T1000 (cell line): ENCODE data around the gene SCAND1.
"Not testable (repeated sequence)": the region's sequence is repeated elsewhere in the genome, so short reads cannot be mapped to it uniquely, and the experiment has no call there.

Source experiments
- DNase-seq: peaks from one replicate; lab custom pipeline; 2025; ENCODE audit warnings: mixed read lengths; lab: John Stamatoyannopoulos, UW

Gene SCAND1

GRCh38 chr20:35954200-35954906, at the start of gene SCAND1:
Gene SCAND1 (minus strand): TSS chr20:35954502. CDS start chr20:35954284, 218 bp downstream.
- DNase-seq: peak; percentile 96

- no peak for DNase-seq
These were observed 49.7 kb upstream of the SCAND1 start for GRCh38 chr20:36004045-36004444.

- DNase-seq: no peak
These were observed 48.6 kb upstream of the SCAND1 start for GRCh38 chr20:36002855-36003254.

- DNase-seq: not testable (repeated sequence)
These were observed 47.0 kb upstream of the SCAND1 start for GRCh38 chr20:36001331-36001730.

GRCh38 chr20:35996492-35996891, 42.2 kb upstream of the SCAND1 start:
- not testable (repeated sequence) for DNase-seq

GRCh38 chr20:35994994-35995453, 40.7 kb upstream of the SCAND1 start:
- peak; percentile 50 for DNase-seq

GRCh38 chr20:35992713-35993335, 38.5 kb upstream of the SCAND1 start:
- DNase-seq: peak; percentile 21

GRCh38 chr20:35991142-35991771, 37.0 kb upstream of the SCAND1 start:
- no peak for DNase-seq

- no peak for DNase-seq
These were observed 34.7 kb upstream of the SCAND1 start for GRCh38 chr20:35988910-35989463.

- no peak for DNase-seq
These were observed 31.5 kb upstream of the SCAND1 start for GRCh38 chr20:35985806-35986205.

- no peak for DNase-seq
These were observed 30.1 kb upstream of the SCAND1 start for GRCh38 chr20:35984382-35984781.

GRCh38 chr20:35981969-35982368, 27.7 kb upstream of the SCAND1 start:
- no peak for DNase-seq

GRCh38 chr20:35979544-35979943, 25.2 kb upstream of the SCAND1 start:
- no peak for DNase-seq

- DNase-seq: no peak
These were observed 23.8 kb upstream of the SCAND1 start for GRCh38 chr20:35978041-35978513.

- DNase-seq: no peak
These were observed 21.5 kb upstream of the SCAND1 start for GRCh38 chr20:35975576-35976373.

- no peak for DNase-seq
These were observed 20.0 kb upstream of the SCAND1 start for GRCh38 chr20:35974256-35974655.

- no peak for DNase-seq
These were observed 18.2 kb upstream of the SCAND1 start for GRCh38 chr20:35972462-35972861.

- no peak for DNase-seq
These were observed 17.7 kb upstream of the SCAND1 start for GRCh38 chr20:35971981-35972380.

- no peak for DNase-seq
These were observed 14.6 kb upstream of the SCAND1 start for GRCh38 chr20:35968930-35969329.

- no peak for DNase-seq
These were observed 13.8 kb upstream of the SCAND1 start, which contains the start of gene CNBD2 for GRCh38 chr20:35967979-35968640. Gene CNBD2 (plus strand): TSS chr20:35968590. CDS start chr20:35968763, 173 bp downstream.

- no peak for DNase-seq
These were observed 9.6 kb upstream of the SCAND1 start for GRCh38 chr20:35963878-35964277.
